HL-60 (cell line): Measurements from ENCODE around the gene SP8.

Experiments used
- REST ChIP-seq: IDR thresholded peaks from 2 replicates; pipeline ENCODE4 v1.6.1; 2012; ENCODE audit warnings: low read depth; ENCODE audit not compliant: insufficient replicate concordance
- TF ChIP-seq, protein P1 (sequence below): IDR thresholded peaks from one replicate; pipeline ENCODE4 v1.5.1; 2011; ENCODE audit warnings: low read length, control low read depth, inconsistent platforms; ENCODE audit not compliant: insufficient read depth

DNA sequence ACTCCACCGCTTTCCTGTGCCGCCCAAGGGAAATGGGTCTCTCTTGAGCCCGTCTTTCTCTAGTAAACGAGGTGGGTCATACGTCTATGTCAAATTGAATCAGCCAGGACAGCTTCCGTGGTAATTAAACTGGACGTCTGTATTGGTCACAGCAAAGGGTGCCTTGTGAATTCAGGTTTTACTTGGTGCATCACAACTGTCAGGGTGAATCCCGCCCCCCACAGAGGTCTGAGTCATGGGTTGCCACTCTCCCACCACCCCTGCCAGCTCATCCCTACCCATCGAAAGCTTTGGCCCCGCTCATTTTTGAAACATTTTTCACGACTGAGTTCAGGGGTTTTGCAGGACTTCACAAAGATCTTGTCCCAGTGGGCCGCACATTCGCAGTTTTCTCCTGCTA lies 8.0 kb upstream of the SP8 start:
- TF ChIP-seq, protein P1, sequence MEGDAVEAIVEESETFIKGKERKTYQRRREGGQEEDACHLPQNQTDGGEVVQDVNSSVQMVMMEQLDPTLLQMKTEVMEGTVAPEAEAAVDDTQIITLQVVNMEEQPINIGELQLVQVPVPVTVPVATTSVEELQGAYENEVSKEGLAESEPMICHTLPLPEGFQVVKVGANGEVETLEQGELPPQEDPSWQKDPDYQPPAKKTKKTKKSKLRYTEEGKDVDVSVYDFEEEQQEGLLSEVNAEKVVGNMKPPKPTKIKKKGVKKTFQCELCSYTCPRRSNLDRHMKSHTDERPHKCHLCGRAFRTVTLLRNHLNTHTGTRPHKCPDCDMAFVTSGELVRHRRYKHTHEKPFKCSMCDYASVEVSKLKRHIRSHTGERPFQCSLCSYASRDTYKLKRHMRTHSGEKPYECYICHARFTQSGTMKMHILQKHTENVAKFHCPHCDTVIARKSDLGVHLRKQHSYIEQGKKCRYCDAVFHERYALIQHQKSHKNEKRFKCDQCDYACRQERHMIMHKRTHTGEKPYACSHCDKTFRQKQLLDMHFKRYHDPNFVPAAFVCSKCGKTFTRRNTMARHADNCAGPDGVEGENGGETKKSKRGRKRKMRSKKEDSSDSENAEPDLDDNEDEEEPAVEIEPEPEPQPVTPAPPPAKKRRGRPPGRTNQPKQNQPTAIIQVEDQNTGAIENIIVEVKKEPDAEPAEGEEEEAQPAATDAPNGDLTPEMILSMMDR, result no peak
- no peak for TF ChIP-seq REST
